Fibroblast of pulmonary artery (primary cell): ENCODE measurements around the gene CARS2.

ENCODE experiments used
- DNase-seq: peaks from one replicate; pipeline ENCODE4 v3.0.0-alpha.2; 2010; ENCODE audit warnings: low read depth
- H3K4me3 ChIP-seq: replicated peaks from 2 replicates; pipeline ENCODE4 v1.5.1; 2011; ENCODE audit warnings: low read depth, mild to moderate bottlenecking, control low read depth, low read length, moderate library complexity
- CTCF ChIP-seq: IDR thresholded peaks from 2 replicates; pipeline ENCODE4 v1.5.1; 2011; ENCODE audit warnings: mild to moderate bottlenecking, control low read depth, low read length, inconsistent platforms; ENCODE audit errors: missing control alignments

The CARS2 gene

GRCh38 chr13:110592665-110593064 is 113.3 kb downstream of the CARS2 start:
- no peak for DNase-seq
- TF ChIP-seq CTCF = no peak

More at GRCh38 chr13:110592665-110593064, 113.3 kb downstream of the CARS2 start:
- no peak overlapping the region for H3K4me3 ChIP-seq
